Body of pancreas (tissue), 4 donors: ENCODE measurements around the gene DBNL.

Experiments used
- POLR2A ChIP-seq, 3 donors: fragments of 450-650 bp; IDR thresholded peaks; one replicate each; pipeline ENCODE4 v1.6.1; 2016; ENCODE audit warnings: antibody characterized with exemption in 3 of 3, mild to moderate bottlenecking in 2 of 3
- TF ChIP-seq, protein P1 (sequence below), 7 experiments: fragments of 450-650 bp in 4 of 7; fragments of 200-600 bp in 3 of 7; sonication (generic) in 3 of 7; IDR thresholded peaks; one replicate each; pipeline ENCODE4 v1.5.1; 2016 to 2019; ENCODE audit warnings: antibody characterized with exemption in 7 of 7

DNA sequence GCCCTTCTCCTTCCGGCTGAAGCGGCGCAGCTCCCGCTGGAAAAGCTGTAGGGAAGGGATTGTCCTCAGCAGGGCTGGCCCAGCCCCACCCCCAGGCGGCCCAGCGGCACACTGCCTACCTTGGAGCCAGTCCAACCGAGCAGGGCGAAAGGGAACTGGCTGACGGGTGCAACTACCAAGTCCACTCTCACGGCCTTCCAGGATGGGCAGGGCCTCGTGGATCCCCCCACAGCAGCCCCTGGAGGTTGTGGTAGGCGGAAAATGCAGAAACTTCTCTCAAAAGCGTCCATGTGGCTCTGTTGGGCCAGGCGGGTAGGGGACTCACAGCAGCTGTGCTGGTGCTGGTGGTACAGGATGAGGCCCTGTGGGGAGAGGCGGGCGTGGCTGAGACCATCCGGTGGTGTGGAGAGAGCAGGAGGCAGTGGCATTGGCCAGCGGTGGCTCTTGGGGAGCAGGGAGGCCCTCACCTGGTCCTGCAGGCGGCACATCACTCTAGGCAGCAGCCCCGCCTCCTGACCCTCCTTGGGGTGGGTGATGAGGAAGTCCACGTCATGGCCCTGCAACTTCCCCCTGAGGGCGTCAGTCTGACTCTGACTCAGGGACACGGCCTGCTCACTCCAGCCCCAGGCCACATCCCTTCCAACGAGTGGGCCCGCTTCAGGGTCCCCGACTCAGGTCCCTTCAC lies 29.3 kb downstream of the DBNL start:
- TF ChIP-seq, protein P1, sequence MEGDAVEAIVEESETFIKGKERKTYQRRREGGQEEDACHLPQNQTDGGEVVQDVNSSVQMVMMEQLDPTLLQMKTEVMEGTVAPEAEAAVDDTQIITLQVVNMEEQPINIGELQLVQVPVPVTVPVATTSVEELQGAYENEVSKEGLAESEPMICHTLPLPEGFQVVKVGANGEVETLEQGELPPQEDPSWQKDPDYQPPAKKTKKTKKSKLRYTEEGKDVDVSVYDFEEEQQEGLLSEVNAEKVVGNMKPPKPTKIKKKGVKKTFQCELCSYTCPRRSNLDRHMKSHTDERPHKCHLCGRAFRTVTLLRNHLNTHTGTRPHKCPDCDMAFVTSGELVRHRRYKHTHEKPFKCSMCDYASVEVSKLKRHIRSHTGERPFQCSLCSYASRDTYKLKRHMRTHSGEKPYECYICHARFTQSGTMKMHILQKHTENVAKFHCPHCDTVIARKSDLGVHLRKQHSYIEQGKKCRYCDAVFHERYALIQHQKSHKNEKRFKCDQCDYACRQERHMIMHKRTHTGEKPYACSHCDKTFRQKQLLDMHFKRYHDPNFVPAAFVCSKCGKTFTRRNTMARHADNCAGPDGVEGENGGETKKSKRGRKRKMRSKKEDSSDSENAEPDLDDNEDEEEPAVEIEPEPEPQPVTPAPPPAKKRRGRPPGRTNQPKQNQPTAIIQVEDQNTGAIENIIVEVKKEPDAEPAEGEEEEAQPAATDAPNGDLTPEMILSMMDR (IDR thresholded peaks at IDR 0.05), result peak in 2 of 7 experiments; percentile 24 to 30
- peak in 1 of 3 donors; percentile 27 for TF ChIP-seq POLR2A (IDR thresholded peaks at IDR 0.05)
